Left kidney (tissue), 2 donors: ENCODE measurements around the gene ZBTB43. TPM values are rescaled to one million over a fixed set of nuclear protein-coding genes. Genes with fewer than 3 reads are reported as not detected.

Source experiments
- DNase-seq: peaks from one replicate; pipeline ENCODE4 v3.0.0-alpha.2; 2013
- polyA plus RNA-seq: library from polyadenylated mRNA; unstranded; fragments of 120-200 nt; gene quantifications from one replicate; pipeline ENCODE4 v1.2.1, GENCODE V29; 2013; ENCODE audit not compliant: insufficient read length

ZBTB43 gene
- polyA plus RNA-seq, 1 donor, result 21.7 TPM

GRCh38 chr9:126886034-126886822, 81.4 kb downstream of the ZBTB43 start:
- no peak for DNase-seq

DNA sequence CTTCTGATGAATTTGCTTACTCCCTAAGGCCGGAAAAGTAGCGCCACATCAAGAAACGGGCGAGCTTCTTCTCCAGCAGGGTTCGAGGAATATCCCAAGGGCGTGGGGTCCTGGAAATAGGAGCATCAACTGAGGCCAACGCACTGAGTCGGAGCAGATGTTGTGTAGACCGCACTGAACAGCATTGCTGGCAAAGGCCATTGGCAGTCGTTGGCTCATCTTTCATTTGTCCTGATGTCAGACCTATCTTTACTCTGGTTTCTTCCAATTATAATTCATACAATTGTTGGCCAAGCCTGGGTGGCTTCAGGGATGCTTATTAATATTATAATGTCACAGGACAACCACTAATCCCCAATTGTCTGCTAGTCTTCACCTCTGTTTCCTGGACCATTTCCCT, 82.1 kb downstream of the ZBTB43 start:
- DNase-seq, result no peak

Other genes with a start within 250 kb of the ZBTB43 start
- gene LMX1B, start 191.1 kb upstream of the ZBTB43 start, polyA plus RNA-seq, result 18.3 TPM
- gene ZBTB34, start 55.6 kb downstream of the ZBTB43 start, polyA plus RNA-seq, result 23.1 TPM
- gene RALGPS1, start 109.7 kb downstream of the ZBTB43 start, polyA plus RNA-seq, result 30.6 TPM